ENCODE results near the gene EIF4B. TPM values are rescaled to one million over a fixed set of nuclear protein-coding genes. Genes with fewer than 3 reads are reported as not detected.

EIF4B gene
- total and polyA plus RNA-seq, 2 of the 13 experiments (the other 11 are each of a cell fraction or from before 2014, with no cell fraction given), result 416 to 548 TPM

GRCh38 chr12:53046655-53047220 is 40.5 kb downstream of the EIF4B start (continued):
- no peak for TF ChIP-seq ZNF781 (CRISPR knock-in tag; IDR thresholded peaks at IDR 0.05; ENCODE audit: borderline replicate concordance, not compliant biosample characterization)
- TF ChIP-seq MAFF (IDR thresholded peaks at IDR 0.05; ENCODE audit: low read depth, low read length), result no peak
- TF ChIP-seq MTF2 (CRISPR knock-in tag; IDR thresholded peaks at IDR 0.05; ENCODE audit: borderline replicate concordance), result no peak
- TF ChIP-seq FOXA1 (IDR thresholded peaks at IDR 0.05), result no peak
- TF ChIP-seq FOXA1 (CRISPR knock-in tag; IDR thresholded peaks at IDR 0.05), result no peak
- 0 out of 2 replicates have a peak, but pooled peaks have one; percentile 3 for TF ChIP-seq YEATS4 (CRISPR knock-in tag; IDR thresholded peaks at IDR 0.05; ENCODE audit: borderline replicate concordance)
- TF ChIP-seq KDM3A (CRISPR knock-in tag; IDR thresholded peaks at IDR 0.05; ENCODE audit: low read depth), result no peak
- TF ChIP-seq ZNF792 (CRISPR knock-in tag; IDR thresholded peaks at IDR 0.05), result no peak
- TF ChIP-seq RFX3 (CRISPR knock-in tag; IDR thresholded peaks at IDR 0.05), result no peak
- TF ChIP-seq ZNF224 (CRISPR knock-in tag; IDR thresholded peaks at IDR 0.05), result no peak
- TF ChIP-seq ZNF607 (CRISPR knock-in tag; IDR thresholded peaks at IDR 0.05; ENCODE audit: borderline replicate concordance), result 0 out of 2 replicates have a peak, but pooled peaks have one; percentile 18
- TF ChIP-seq, protein P1, sequence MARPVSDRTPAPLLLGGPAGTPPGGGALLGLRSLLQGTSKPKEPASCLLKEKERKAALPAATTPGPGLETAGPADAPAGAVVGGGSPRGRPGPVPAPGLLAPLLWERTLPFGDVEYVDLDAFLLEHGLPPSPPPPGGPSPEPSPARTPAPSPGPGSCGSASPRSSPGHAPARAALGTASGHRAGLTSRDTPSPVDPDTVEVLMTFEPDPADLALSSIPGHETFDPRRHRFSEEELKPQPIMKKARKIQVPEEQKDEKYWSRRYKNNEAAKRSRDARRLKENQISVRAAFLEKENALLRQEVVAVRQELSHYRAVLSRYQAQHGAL (CRISPR knock-in tag; IDR thresholded peaks at IDR 0.05; ENCODE audit: not compliant biosample characterization), result no peak
- TF ChIP-seq ATF3 (CRISPR knock-in tag; IDR thresholded peaks at IDR 0.05), result no peak
- no peak for TF ChIP-seq ZNF782 (CRISPR knock-in tag; IDR thresholded peaks at IDR 0.05; ENCODE audit: borderline replicate concordance)
- TF ChIP-seq ZBTB20 (CRISPR knock-in tag; IDR thresholded peaks at IDR 0.05; ENCODE audit: borderline replicate concordance, low read depth), result no peak
- no peak for TF ChIP-seq MAFK (conservative IDR thresholded peaks at IDR 0.05 in 1 of 2, IDR thresholded peaks at IDR 0.05 in 1 of 2; ENCODE audit: low read length in 2 of 2)
- TF ChIP-seq CSRNP2 (CRISPR knock-in tag; conservative IDR thresholded peaks at IDR 0.05; ENCODE audit: low read depth), result no peak
- TF ChIP-seq ZBTB42 (CRISPR knock-in tag; IDR thresholded peaks at IDR 0.05), result no peak
- TF ChIP-seq ZNF737 (CRISPR knock-in tag; IDR thresholded peaks at IDR 0.05; ENCODE audit: borderline replicate concordance), result peak; percentile 53; the same call in 1 of the 2 replicates
- TF ChIP-seq FOXK2 (IDR thresholded peaks at IDR 0.05), result no peak
- TF ChIP-seq, protein P2, sequence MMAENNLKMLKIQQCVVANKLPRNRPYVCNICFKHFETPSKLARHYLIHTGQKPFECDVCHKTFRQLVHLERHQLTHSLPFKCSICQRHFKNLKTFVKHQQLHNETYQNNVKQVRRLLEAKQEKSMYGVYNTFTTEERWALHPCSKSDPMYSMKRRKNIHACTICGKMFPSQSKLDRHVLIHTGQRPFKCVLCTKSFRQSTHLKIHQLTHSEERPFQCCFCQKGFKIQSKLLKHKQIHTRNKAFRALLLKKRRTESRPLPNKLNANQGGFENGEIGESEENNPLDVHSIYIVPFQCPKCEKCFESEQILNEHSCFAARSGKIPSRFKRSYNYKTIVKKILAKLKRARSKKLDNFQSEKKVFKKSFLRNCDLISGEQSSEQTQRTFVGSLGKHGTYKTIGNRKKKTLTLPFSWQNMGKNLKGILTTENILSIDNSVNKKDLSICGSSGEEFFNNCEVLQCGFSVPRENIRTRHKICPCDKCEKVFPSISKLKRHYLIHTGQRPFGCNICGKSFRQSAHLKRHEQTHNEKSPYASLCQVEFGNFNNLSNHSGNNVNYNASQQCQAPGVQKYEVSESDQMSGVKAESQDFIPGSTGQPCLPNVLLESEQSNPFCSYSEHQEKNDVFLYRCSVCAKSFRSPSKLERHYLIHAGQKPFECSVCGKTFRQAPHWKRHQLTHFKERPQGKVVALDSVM (CRISPR knock-in tag; IDR thresholded peaks at IDR 0.05), result no peak
- peak; percentile 39; the same call in 1 of the 2 replicates for TF ChIP-seq ZGPAT (CRISPR knock-in tag; IDR thresholded peaks at IDR 0.05)
- 0 out of 2 replicates have a peak, but pooled peaks have one; percentile 28 for TF ChIP-seq ZFY (CRISPR knock-in tag; IDR thresholded peaks at IDR 0.05)
- TF ChIP-seq TBP (CRISPR knock-in tag; IDR thresholded peaks at IDR 0.05), result 0 out of 2 replicates have a peak, but pooled peaks have one; percentile 52
- peak; percentile 33; the same call in 1 of the 2 replicates for TF ChIP-seq MAZ (IDR thresholded peaks at IDR 0.05; ENCODE audit: borderline replicate concordance, low read depth, low read length)
- TF ChIP-seq MAZ (CRISPR knock-in tag; IDR thresholded peaks at IDR 0.05; ENCODE audit: low read depth), result no peak
